Mesothelial cell of epicardium (in vitro differentiated cells): ENCODE data around the gene PLXND1. TPM values are rescaled to one million over a fixed set of nuclear protein-coding genes. Genes with fewer than 3 reads are reported as not detected.

ENCODE experiments used
- DNase-seq, 2 experiments: peaks; one replicate each; pipeline ENCODE4 v3.0.0; 2021; ENCODE audit warnings: low spot score in 2 of 2; ENCODE audit not compliant: unreplicated experiment in 2 of 2
- H3K27ac Mint-ChIP-seq: 2 replicates; pipeline ENCODE4 v1.8.0; 2021; ENCODE audit warnings: mixed read lengths
- H3K27me3 Mint-ChIP-seq: 2 replicates; pipeline ENCODE4 v1.8.0; 2021; ENCODE audit warnings: low read depth, mixed read lengths
- H3K36me3 Mint-ChIP-seq: 2 replicates; pipeline ENCODE4 v1.8.0; 2021; ENCODE audit warnings: mixed read lengths
- H3K4me1 Mint-ChIP-seq: 2 replicates; pipeline ENCODE4 v1.8.0; 2021; ENCODE audit warnings: mixed read lengths
- H3K4me3 Mint-ChIP-seq: 2 replicates; pipeline ENCODE4 v1.8.0; 2021; ENCODE audit warnings: mild to moderate bottlenecking, moderate library complexity, mixed read lengths
- H3K9me3 Mint-ChIP-seq: 2 replicates; pipeline ENCODE4 v1.8.0; 2021; ENCODE audit warnings: mixed read lengths
- total RNA-seq: library from RNA; stranded (reverse); gene quantifications from 3 replicates; pipeline ENCODE4 v1.2.1, GENCODE V29; 2021
- TF ChIP-seq, protein P1 (sequence below): fragments of 200-600 bp; sonication (generic); IDR thresholded peaks from one replicate; pipeline ENCODE4 v1.5.0; 2021; ENCODE audit warnings: antibody characterized with exemption; ENCODE audit not compliant: unreplicated experiment

Gene PLXND1
- total RNA-seq, 1 donor from 2014 or later, result 60.6 TPM

DNA sequence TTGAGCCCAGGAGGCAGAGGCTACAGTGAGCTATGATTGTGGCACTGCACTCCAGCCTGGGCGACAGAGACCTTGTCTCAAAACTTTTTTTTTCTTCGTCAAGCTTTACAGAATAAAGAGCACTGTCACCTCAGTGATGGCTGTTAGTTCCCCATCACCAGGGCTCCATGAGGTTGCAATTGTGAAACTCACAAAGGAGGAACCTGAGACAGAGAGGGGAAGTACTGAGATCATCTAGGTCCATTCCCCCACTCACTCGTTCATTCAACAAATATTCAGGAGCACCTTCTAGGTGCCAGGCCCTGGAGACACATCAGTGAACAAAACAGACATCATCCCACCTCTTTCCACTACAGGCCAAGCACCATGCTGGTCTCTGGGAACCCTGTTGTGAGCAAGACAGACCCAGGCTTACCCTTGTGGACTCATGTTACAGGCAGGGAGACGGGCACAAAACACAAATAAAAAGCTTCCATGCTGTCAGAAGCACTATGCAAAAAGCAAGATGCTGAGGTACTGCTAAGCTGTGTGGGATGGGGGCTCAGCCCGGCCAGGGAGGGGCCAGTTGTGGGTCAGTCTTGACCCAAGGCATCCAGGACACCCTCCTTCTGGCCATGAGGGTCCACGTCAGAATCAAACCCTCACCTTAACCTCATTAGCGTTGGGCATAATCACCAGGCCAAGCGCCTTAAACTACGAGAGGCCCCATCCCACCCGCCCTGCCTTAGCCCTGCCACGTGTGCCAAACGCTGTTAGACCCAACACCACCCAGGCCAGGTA is 80.2 kb downstream of the PLXND1 start:
- H3K27me3 Mint-ChIP-seq, result no peaks in the 10 kb centered on the region
- no peak overlapping the region for H3K4me3 Mint-ChIP-seq
- H3K36me3 Mint-ChIP-seq, result no peaks in the 10 kb centered on the region
- H3K4me1 Mint-ChIP-seq, result peaks cover 13% of the 10 kb centered on the region
- no peak for DNase-seq
- TF ChIP-seq, protein P1, sequence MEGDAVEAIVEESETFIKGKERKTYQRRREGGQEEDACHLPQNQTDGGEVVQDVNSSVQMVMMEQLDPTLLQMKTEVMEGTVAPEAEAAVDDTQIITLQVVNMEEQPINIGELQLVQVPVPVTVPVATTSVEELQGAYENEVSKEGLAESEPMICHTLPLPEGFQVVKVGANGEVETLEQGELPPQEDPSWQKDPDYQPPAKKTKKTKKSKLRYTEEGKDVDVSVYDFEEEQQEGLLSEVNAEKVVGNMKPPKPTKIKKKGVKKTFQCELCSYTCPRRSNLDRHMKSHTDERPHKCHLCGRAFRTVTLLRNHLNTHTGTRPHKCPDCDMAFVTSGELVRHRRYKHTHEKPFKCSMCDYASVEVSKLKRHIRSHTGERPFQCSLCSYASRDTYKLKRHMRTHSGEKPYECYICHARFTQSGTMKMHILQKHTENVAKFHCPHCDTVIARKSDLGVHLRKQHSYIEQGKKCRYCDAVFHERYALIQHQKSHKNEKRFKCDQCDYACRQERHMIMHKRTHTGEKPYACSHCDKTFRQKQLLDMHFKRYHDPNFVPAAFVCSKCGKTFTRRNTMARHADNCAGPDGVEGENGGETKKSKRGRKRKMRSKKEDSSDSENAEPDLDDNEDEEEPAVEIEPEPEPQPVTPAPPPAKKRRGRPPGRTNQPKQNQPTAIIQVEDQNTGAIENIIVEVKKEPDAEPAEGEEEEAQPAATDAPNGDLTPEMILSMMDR, result no peak
- no peaks in the 10 kb centered on the region for H3K9me3 Mint-ChIP-seq
- no peak overlapping the region for H3K27ac Mint-ChIP-seq

DNA sequence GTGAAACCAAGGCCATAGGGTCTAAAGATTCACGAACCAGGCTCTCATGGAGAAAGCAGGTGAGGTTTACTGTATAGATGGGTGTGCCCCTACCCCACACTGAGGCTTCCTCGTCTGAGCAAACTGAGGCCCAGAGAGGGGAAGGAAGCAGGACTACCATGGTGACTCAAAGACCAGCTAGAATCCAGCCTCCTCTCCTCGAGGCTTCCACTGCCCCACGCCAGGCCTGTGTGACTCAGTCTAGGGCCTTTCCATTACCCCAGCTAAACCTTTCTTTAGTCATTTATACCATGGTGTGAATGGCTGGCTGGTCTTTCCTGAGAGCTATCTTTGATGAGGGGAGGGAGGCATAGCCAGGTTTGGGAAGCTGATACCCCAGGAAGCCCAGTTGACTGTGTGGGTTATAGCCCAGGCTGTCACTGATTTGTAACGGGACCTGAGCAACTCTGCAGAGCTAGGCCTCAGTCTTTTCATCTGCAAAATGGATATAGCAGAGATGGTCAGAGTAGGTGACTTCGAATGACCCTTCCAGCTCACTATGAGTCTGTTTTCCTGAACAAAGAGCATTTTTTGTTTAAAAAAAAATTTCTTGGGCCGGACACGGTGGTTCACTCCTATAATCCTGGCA is 81.0 kb downstream of the PLXND1 start:
- TF ChIP-seq, protein P1, result no peak
- DNase-seq, result no peak
- Mint-ChIP-seq H3K36me3 (no peaks in the 10 kb centered on the region), H3K4me1 (peaks cover 11% of the 10 kb centered on the region), H3K27ac (no peak overlapping the region), H3K27me3 (no peaks in the 10 kb centered on the region), H3K4me3 (no peak overlapping the region), H3K9me3 (no peaks in the 10 kb centered on the region)

DNA sequence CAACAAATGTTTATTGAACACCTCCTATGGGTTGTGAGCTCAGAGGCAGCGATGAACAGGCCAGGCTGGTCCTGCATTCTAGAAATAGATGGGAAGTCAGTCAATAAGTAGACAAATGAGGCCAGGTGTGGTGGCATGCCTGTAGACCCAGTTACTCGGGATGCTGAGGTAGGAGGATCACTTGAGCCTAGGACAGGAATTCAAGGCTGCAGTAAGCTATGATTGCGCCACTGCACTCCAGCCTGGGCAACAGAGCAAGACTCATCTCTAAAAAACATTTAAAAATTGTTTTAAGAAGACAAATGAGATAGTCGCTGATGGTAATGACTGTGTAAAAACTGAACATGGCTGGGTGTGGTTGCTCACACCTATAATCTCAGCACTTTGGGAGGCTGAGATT is 82.4 kb downstream of the PLXND1 start:
- H3K27me3 Mint-ChIP-seq, result no peaks in the 10 kb centered on the region
- peaks cover 2% of the 10 kb centered on the region for H3K4me1 Mint-ChIP-seq
- H3K4me3 Mint-ChIP-seq, result no peak overlapping the region

DNA sequence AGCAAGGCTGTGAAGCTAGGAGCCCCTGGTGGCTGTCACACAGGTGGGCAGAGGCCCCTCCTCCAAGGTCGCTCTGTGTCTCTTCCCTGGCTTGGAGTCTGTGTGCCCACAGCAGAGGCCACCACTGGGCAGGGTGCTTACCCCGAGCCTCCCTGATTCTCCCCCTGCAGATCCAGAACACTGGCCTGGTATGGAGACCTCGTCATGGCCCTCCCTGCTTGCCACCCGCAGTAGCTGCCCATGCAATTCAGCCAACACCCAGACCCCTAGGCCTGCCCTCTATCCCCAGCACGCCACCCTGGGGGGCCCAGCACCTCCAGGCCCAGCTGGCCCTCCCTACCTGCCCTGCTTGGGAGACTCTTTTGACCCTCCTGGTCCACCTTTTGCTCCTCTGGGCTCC is 83.5 kb downstream of the PLXND1 start:
- DNase-seq, result no peak
- Mint-ChIP-seq H3K9me3 (no peaks in the 10 kb centered on the region), H3K4me3 (no peak overlapping the region), H3K36me3 (peaks cover 2% of the 10 kb centered on the region), H3K27me3 (no peaks in the 10 kb centered on the region), H3K4me1 (peaks cover 2% of the 10 kb centered on the region), H3K27ac (no peak overlapping the region)
- TF ChIP-seq, protein P1, result no peak

More for the DNA sequence above, 82.4 kb downstream of the PLXND1 start:
- no peak for DNase-seq
- Mint-ChIP-seq H3K27ac (no peak overlapping the region), H3K9me3 (no peaks in the 10 kb centered on the region), H3K36me3 (no peaks in the 10 kb centered on the region)
- TF ChIP-seq, protein P1, result no peak

DNA sequence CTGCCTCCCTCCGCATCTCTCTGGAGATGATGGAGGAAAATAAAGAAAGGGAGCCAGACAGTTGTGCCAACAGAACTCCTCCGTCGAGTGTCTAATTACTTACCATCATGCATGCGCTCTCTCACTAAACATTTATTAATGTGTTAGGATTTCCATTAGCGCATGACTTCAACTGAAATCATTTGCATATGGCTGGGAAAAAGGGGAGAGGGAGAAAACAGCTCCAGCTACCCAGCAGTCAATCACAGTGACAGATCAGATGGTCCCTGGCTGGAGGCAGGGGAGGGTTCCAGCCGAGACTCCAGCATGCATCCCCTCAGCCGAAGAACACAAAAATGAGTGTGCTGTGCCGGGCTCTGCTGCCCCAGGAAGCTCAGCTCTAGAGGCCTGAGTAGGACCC is 84.9 kb downstream of the PLXND1 start:
- Mint-ChIP-seq H3K36me3 (peaks cover 5% of the 10 kb centered on the region), H3K9me3 (no peaks in the 10 kb centered on the region), H3K27me3 (no peaks in the 10 kb centered on the region), H3K4me3 (no peak overlapping the region), H3K4me1 (peaks cover 2% of the 10 kb centered on the region), H3K27ac (no peak overlapping the region)
- TF ChIP-seq, protein P1, result no peak
- no peak for DNase-seq
